ENCODE measurements around the gene AP2A1.

The AP2A1 gene

GRCh38 chr19:49840736-49841249 lies 74.0 kb downstream of the AP2A1 start:
- DNase-seq = no peak

GRCh38 chr19:49843265-49843664 lies 76.5 kb downstream of the AP2A1 start:
- no peak for DNase-seq

- no peak for DNase-seq
These were observed 77.6 kb downstream of the AP2A1 start for GRCh38 chr19:49844138-49845095.

- no peak for DNase-seq
These were observed 78.6 kb downstream of the AP2A1 start for GRCh38 chr19:49845414-49845813.

- DNase-seq = no peak
These were observed 79.6 kb downstream of the AP2A1 start for GRCh38 chr19:49846408-49846807.

- DNase-seq = peak; percentile 92
These were observed 81.2 kb downstream of the AP2A1 start for GRCh38 chr19:49847731-49848696.

GRCh38 chr19:49848938-49849337 lies 82.1 kb downstream of the AP2A1 start:
- no peak for DNase-seq

GRCh38 chr19:49849433-49850220 lies 82.8 kb downstream of the AP2A1 start:
- no peak for DNase-seq

- DNase-seq = no peak
These were observed 83.4 kb downstream of the AP2A1 start for GRCh38 chr19:49850221-49850486.

GRCh38 chr19:49850487-49851342 lies 83.9 kb downstream of the AP2A1 start, which contains the start of gene PTOV1:
TSS of gene PTOV1 (plus strand) at chr19:49851159.
- peak; percentile 92 for DNase-seq

- no peak for DNase-seq
These were observed 84.9 kb downstream of the AP2A1 start for GRCh38 chr19:49851456-49852259.

- no peak for DNase-seq
These were observed 85.9 kb downstream of the AP2A1 start for GRCh38 chr19:49852631-49853126.

GRCh38 chr19:49853852-49854377 lies 87.1 kb downstream of the AP2A1 start:
- no peak for DNase-seq

GRCh38 chr19:49854378-49855263 lies 87.8 kb downstream of the AP2A1 start:
- DNase-seq = no peak

GRCh38 chr19:49855277-49855675 lies 88.5 kb downstream of the AP2A1 start:
- no peak for DNase-seq

GRCh38 chr19:49855676-49856573 lies 89.1 kb downstream of the AP2A1 start:
- DNase-seq = no peak

GRCh38 chr19:49856574-49857021 lies 89.8 kb downstream of the AP2A1 start:
- no peak for DNase-seq
